GM12892 (cell line): ENCODE measurements around the gene MRPL58.

Source experiments
- POLR2A ChIP-seq: IDR thresholded peaks from 2 replicates; pipeline ENCODE4 v1.6.1; 2011; ENCODE audit warnings: low read depth, low read length, control low read depth
- POLR2AphosphoS5 ChIP-seq: IDR thresholded peaks from 2 replicates; pipeline ENCODE4 v1.6.1; 2011; ENCODE audit warnings: low read depth, low read length, control low read depth

DNA sequence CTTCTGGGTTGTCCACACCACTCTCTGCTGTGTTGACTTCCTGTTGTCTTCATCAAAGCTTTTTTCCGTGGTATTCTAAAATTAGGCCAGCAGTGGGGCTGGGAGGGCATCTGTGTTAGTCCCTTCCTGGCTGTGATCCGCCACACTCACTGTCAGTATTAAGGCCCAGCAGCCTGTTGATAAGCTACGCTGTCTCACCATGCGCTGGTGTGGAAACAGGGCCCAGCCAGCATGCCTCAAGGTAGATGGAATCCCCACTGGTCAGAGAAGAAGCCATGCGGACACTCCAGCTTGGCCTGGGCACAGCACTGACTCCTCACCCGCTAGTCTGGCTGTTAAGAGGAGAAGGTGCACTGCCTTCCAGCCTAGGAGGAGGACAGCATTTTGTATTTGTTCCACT is 13.7 kb upstream of the MRPL58 start:
- TF ChIP-seq POLR2AphosphoS5 (no peak), POLR2A (no peak)
